HCT116 (cell line): ENCODE results near the gene SLC12A8. TPM values are rescaled to one million over a fixed set of nuclear protein-coding genes. Genes with fewer than 3 reads are reported as not detected.

ENCODE experiments used
- ATAC-seq: fragments of 200-7000 bp; cut with Tn5 transposase; 2 replicates; pipeline ENCODE4 v1.9.1; 2020; ENCODE audit warnings: mild to moderate bottlenecking, moderate library complexity
- BruUV-seq: library from RNA; stranded (reverse); fragments of 400-500 nt; replicated peaks from 2 replicates; lab custom pipeline; 2021; lab: Mats Ljungman, UMichigan
- CTCF ChIA-PET: fragments of 300-600 bp; sonication (Branson Sonifier 250); formaldehyde crosslinking; loops from one replicate; lab custom pipeline; 2021; ENCODE audit warnings: antibody characterized with exemption; lab: Charles Lee
- POLR2A ChIA-PET: fragments of 300-600, 350-600 bp; sonication (Branson Sonifier 250); formaldehyde crosslinking; loops from one replicate; lab custom pipeline; 2021; ENCODE audit warnings: antibody characterized with exemption; lab: Charles Lee
- RAD21 ChIA-PET, 2 experiments: fragments of 300-600 bp; sonication (Branson Sonifier 250); formaldehyde crosslinking; loops; one replicate each; lab custom pipeline; 2023; ENCODE audit warnings: low total read pairs in 2 of 2; ENCODE audit not compliant: uncharacterized antibody in 2 of 2, unreplicated experiment in 2 of 2, low non-redundant PET in 1 of 2; lab: Charles Lee
- DNase-seq: peaks from one replicate; pipeline ENCODE4 v3.0.0-alpha.2; 2010; ENCODE audit warnings: low read depth, low spot score
- H2AFZ ChIP-seq: fragments of 200-600 bp; shearing (Covaris generic), sonication (generic); 2 replicates; pipeline ENCODE4 v1.6.1; 2017; ENCODE audit warnings: low read depth, mixed run types, mixed read lengths, antibody characterized with exemption, low read length; ENCODE audit not compliant: poor library complexity, severe bottlenecking
- H3K27ac ChIP-seq: 2 replicates; pipeline ENCODE4 v1.5.1; 2012; ENCODE audit warnings: low read depth, low read length
- H3K27me3 ChIP-seq: fragments of 200-600 bp; sonication (generic); 2 replicates; pipeline ENCODE4 v1.6.1; 2016; ENCODE audit warnings: mixed run types, low read length, mixed read lengths; ENCODE audit not compliant: insufficient read depth
- H3K36me3 ChIP-seq, 2 experiments: fragments of 200-500 bp in 1 of 2; fragments of 200-600 bp in 1 of 2; sonication (Bioruptor generic) in 1 of 2; sonication (generic) in 1 of 2; 2 replicates each; pipeline versions ENCODE4 v1.5.1 to v1.6.1; 2014 to 2016; ENCODE audit warnings: low read length in 2 of 2, inconsistent platforms in 1 of 2, mixed read lengths in 1 of 2, mixed run types in 1 of 2; ENCODE audit not compliant: insufficient read depth in 2 of 2, control insufficient read depth in 1 of 2
- H3K4me1 ChIP-seq, 2 experiments: fragments of 200-600 bp in 1 of 2; sonication (generic) in 1 of 2; 2 replicates each; pipeline versions ENCODE4 v1.5.1 to v1.6.1; 2012 to 2017; ENCODE audit warnings: low read length in 2 of 2, inconsistent platforms in 1 of 2, mild to moderate bottlenecking in 1 of 2, mixed read lengths in 1 of 2, mixed run types in 1 of 2, moderate library complexity in 1 of 2; ENCODE audit not compliant: insufficient read depth in 2 of 2, control insufficient read depth in 1 of 2
- H3K4me2 ChIP-seq: fragments of 200-600 bp; sonication (generic); 2 replicates; pipeline ENCODE4 v1.6.1; 2017; ENCODE audit warnings: mixed run types, low read length, mixed read lengths
- H3K4me3 ChIP-seq, 2 experiments: fragments of 200-600 bp in 1 of 2; sonication (generic) in 1 of 2; replicated peaks in 1 of 2; 2 replicates each; pipeline ENCODE4 v1.5.1; 2011 to 2016; ENCODE audit warnings: low read length in 2 of 2, control low read depth in 1 of 2, low read depth in 1 of 2, mild to moderate bottlenecking in 1 of 2, mixed read lengths in 1 of 2, mixed run types in 1 of 2
- H3K79me2 ChIP-seq: fragments of 200-600 bp; sonication (generic); 2 replicates; pipeline ENCODE4 v1.6.1; 2017; ENCODE audit warnings: mild to moderate bottlenecking, mixed run types, low read length, moderate library complexity, mixed read lengths; ENCODE audit not compliant: insufficient read depth
- H3K9ac ChIP-seq: fragments of 200-600 bp; sonication (generic); 2 replicates; pipeline ENCODE4 v1.6.1; 2016; ENCODE audit warnings: low read length, mixed read lengths
- H3K9me2 ChIP-seq: fragments of 200-600 bp; sonication (generic), shearing (Covaris generic); 2 replicates; pipeline ENCODE4 v1.6.1; 2017; ENCODE audit warnings: mixed run types, mild to moderate bottlenecking, moderate library complexity; ENCODE audit not compliant: insufficient read depth
- H3K9me3 ChIP-seq, 2 experiments: fragments of 200-500 bp in 1 of 2; fragments of 200-600 bp in 1 of 2; sonication (Bioruptor generic) in 1 of 2; sonication (generic) in 1 of 2; 2 replicates each; pipeline ENCODE4 v1.6.1; 2014 to 2017; ENCODE audit warnings: low read length in 2 of 2, mixed read lengths in 2 of 2, inconsistent platforms in 1 of 2, low read depth in 1 of 2, mild to moderate bottlenecking in 1 of 2, mixed run types in 1 of 2, moderate library complexity in 1 of 2; ENCODE audit not compliant: control insufficient read depth in 1 of 2, insufficient read depth in 1 of 2
- H4K20me1 ChIP-seq: fragments of 200-600 bp; sonication (generic), shearing (Covaris generic); 2 replicates; pipeline ENCODE4 v1.6.1; 2017; ENCODE audit warnings: mixed run types, mild to moderate bottlenecking, moderate library complexity; ENCODE audit not compliant: insufficient read depth
- CEBPB ChIP-seq: IDR thresholded peaks from 2 replicates; pipeline ENCODE4 v1.6.1; 2012; ENCODE audit warnings: low read depth
- EZH2 ChIP-seq: fragments of 200-600 bp; sonication (generic); IDR thresholded peaks from 2 replicates; pipeline ENCODE4 v1.6.1; 2017; ENCODE audit warnings: antibody characterized with exemption, mixed run types
- FOSL1 ChIP-seq: IDR thresholded peaks from 2 replicates; pipeline ENCODE4 v1.6.1; 2012; ENCODE audit warnings: low read depth
- JUND ChIP-seq: IDR thresholded peaks from 2 replicates; pipeline ENCODE4 v1.6.1; 2012
- MAX ChIP-seq: IDR thresholded peaks from 2 replicates; pipeline ENCODE4 v1.6.1; 2012
- REST ChIP-seq: IDR thresholded peaks from 2 replicates; pipeline ENCODE4 v1.6.1; 2012; ENCODE audit warnings: low read depth
- SIN3A ChIP-seq: IDR thresholded peaks from 2 replicates; pipeline ENCODE4 v1.6.1; 2012; ENCODE audit warnings: low read depth
- SRF ChIP-seq: IDR thresholded peaks from 2 replicates; pipeline ENCODE4 v1.6.1; 2012; ENCODE audit warnings: low read depth
- TCF7L2 ChIP-seq: IDR thresholded peaks from 2 replicates; pipeline ENCODE4 v1.7.0; 2011; ENCODE audit warnings: borderline replicate concordance, inconsistent platforms; ENCODE audit not compliant: insufficient read depth, insufficient read length; ENCODE audit errors: extremely low read depth
- YY1 ChIP-seq: IDR thresholded peaks from 2 replicates; pipeline ENCODE4 v1.6.1; 2011; ENCODE audit warnings: low read length, low read depth, moderate library complexity, mild to moderate bottlenecking; ENCODE audit not compliant: insufficient replicate concordance; ENCODE audit errors: extremely low read depth
- ZBTB33 ChIP-seq: IDR thresholded peaks from 2 replicates; pipeline ENCODE4 v1.6.1; 2011; ENCODE audit warnings: mild to moderate bottlenecking, low read length, moderate library complexity; ENCODE audit not compliant: insufficient replicate concordance; ENCODE audit errors: extremely low read depth
- ZFX ChIP-seq: fragments of 450-650 bp; IDR thresholded peaks from 2 replicates; pipeline ENCODE4 v1.6.1; 2017
- intact Hi-C: fragments of 100-400 bp; cut with micrococcal nuclease; formaldehyde crosslinking; loops from 2 replicates; pipeline ENCODE4 v1.10.0; 2022
- total RNA-seq: library from RNA; stranded (reverse); gene quantifications from one replicate; pipeline ENCODE4 v1.2.1, GENCODE V29; 2021; ENCODE audit not compliant: unreplicated experiment

SLC12A8 gene
- total RNA-seq, 1 experiment from 2014 or later, result 19.9 TPM

GRCh38 chr3:125110876-125111480, 101.6 kb downstream of the SLC12A8 start:
- ATAC-seq (0 out of 2 replicates have a peak, but pooled peaks have one; percentile 2), DNase-seq (no peak)
- no peak overlapping the region for H3K27ac ChIP-seq
- no peak overlapping the region for H3K9ac ChIP-seq
- H3K79me2 ChIP-seq, result no peaks in the 10 kb centered on the region
- H4K20me1 ChIP-seq, result no peaks in the 10 kb centered on the region
- CTCF ChIA-PET, result interaction anchor here (0.6 kb wide), 1 partner anchor 39 kb away, joined by 3 read pairs; no protein-coding TSS in a partner anchor
- RAD21 ChIA-PET, result no interaction called here
- H3K9me2 ChIP-seq, result no peaks in the 10 kb centered on the region
- intact Hi-C loops, result no loop called here
- H3K4me2 ChIP-seq, result peak overlapping the region; percentile 51
- no peak overlapping the region for H3K4me3 ChIP-seq
- no peak for TF ChIP-seq CEBPB
- H2AFZ ChIP-seq, result no peak overlapping the region
- H3K36me3 ChIP-seq, result 0 out of 4 replicates have a peak, but pooled peaks cover 0 to 6% of the 10 kb centered on the region in 2 experiments
- H3K9me3 ChIP-seq, result no peaks in the 10 kb centered on the region
- peaks cover 5 to 23% of the 10 kb centered on the region in 2 experiments for H3K4me1 ChIP-seq
- BruUV-seq, result no TSS peak
- H3K27me3 ChIP-seq, result no peaks in the 10 kb centered on the region
- POLR2A ChIA-PET, result no interaction called here

- ChIA-PET RAD21 (no interaction called here), POLR2A (no interaction called here), CTCF (interaction anchor here (0.6 kb wide), 1 partner anchor 40 kb away, joined by 3 read pairs; no protein-coding TSS in a partner anchor)
- Histone ChIP-seq H3K9me2 (no peaks in the 10 kb centered on the region), H3K79me2 (no peaks in the 10 kb centered on the region), H3K4me1 (peaks cover 5 to 23% of the 10 kb centered on the region in 2 experiments), H3K9me3 (no peaks in the 10 kb centered on the region), H3K4me2 (peak overlapping the region; percentile 51), H2AFZ (no peak overlapping the region), H3K9ac (no peak overlapping the region), H3K27ac (no peak overlapping the region), H3K27me3 (no peaks in the 10 kb centered on the region), H3K36me3 (0 out of 4 replicates have a peak, but pooled peaks cover 0 to 6% of the 10 kb centered on the region in 2 experiments), H4K20me1 (no peaks in the 10 kb centered on the region), H3K4me3 (no peak overlapping the region)
- BruUV-seq, result no TSS peak
- intact Hi-C loops, result no loop called here
- ATAC-seq (peak; percentile 88), DNase-seq (peak; percentile 32)
- 0 out of 2 replicates have a peak, but pooled peaks have one; percentile 60 for TF ChIP-seq SRF
- TF ChIP-seq ZBTB33, result no peak
- TF ChIP-seq JUND, result peak; percentile 78
- no peak for TF ChIP-seq REST
- no peak for TF ChIP-seq TCF7L2
- peak; percentile 90 for TF ChIP-seq FOSL1
- no peak for TF ChIP-seq EZH2
- TF ChIP-seq SIN3A, result no peak
- TF ChIP-seq YY1, result no peak
- no peak for TF ChIP-seq ZFX
- TF ChIP-seq MAX, result 0 out of 2 replicates have a peak, but pooled peaks have one; percentile 22
Observed at GRCh38 chr3:125110016-125110875, 102.3 kb downstream of the SLC12A8 start.
